Stimulated activated naive CD8-positive, alpha-beta T cell treated with anti-CD3 and anti-CD28 coated beads, Interleukin-15, Interleukin-2, amounts not matched to agents 100 ng/mL and 50 ng/mL, for 24 hours (primary cell): Measurements from ENCODE around the gene CUTA.

Experiments
- H3K27ac Mint-ChIP-seq: one replicate; pipeline ENCODE4 v1.8.0; 2021; ENCODE audit warnings: mild to moderate bottlenecking, mixed read lengths
- H3K27me3 Mint-ChIP-seq: one replicate; pipeline ENCODE4 v1.8.0; 2021; ENCODE audit warnings: mixed read lengths
- H3K36me3 Mint-ChIP-seq: one replicate; pipeline ENCODE4 v1.8.0; 2021; ENCODE audit warnings: low read depth, mixed read lengths
- H3K4me1 Mint-ChIP-seq: one replicate; pipeline ENCODE4 v1.8.0; 2021; ENCODE audit warnings: low read depth, mixed read lengths
- H3K4me3 Mint-ChIP-seq: one replicate; pipeline ENCODE4 v1.8.0; 2021; ENCODE audit warnings: mild to moderate bottlenecking, mixed read lengths
- H3K9me3 Mint-ChIP-seq: one replicate; pipeline ENCODE4 v1.8.0; 2021; ENCODE audit warnings: mixed read lengths

Gene CUTA

DNA sequence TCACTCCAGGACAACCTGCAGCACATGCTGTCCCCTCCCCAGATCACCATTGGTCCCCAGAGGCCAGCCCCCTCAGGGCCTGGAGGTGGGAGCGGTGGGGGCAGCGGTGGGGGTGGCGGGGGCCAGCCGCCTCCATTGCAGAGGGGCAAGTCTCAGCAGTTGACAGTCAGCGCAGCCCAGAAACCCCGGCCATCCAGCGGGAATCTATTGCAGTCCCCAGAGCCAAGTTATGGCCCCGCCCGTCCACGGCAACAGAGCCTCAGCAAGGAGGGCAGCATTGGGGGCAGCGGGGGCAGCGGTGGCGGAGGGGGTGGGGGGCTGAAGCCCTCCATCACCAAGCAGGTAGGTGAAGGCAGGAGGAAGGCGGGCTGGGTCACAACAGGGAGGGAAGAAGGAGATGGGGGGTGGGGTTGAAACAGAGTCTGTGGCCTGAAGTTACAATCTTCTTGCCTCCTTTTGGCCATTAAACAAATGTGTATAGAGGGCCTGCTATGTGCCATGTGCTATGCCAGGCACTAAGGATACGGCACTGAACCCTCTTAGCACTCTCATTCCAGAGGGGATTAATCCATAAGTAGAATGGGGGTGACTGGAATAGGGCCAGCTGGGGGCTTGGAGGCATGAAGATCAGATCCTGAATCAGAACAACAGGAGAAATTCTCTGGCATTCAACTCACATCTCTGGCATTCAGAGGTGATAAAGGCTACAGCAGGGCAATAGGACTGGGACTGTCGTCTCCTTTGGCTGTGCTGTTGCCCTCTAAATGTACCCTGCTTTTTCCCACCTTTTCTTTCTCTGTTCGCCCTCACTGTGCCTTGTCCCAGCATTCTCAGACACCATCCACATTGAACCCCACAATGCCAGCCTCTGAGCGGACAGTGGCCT, 26.0 kb upstream of the CUTA start:
- Mint-ChIP-seq H3K27me3 (no peaks in the 10 kb centered on the region), H3K9me3 (no peaks in the 10 kb centered on the region), H3K36me3 (peaks cover 33% of the 10 kb centered on the region), H3K4me3 (no peak overlapping the region), H3K4me1 (peaks cover 3% of the 10 kb centered on the region), H3K27ac (peak overlapping the region; percentile 12)

GRCh38 chr6:33443025-33443424, 25.1 kb upstream of the CUTA start:
- Mint-ChIP-seq H3K9me3 (no peaks in the 10 kb centered on the region), H3K36me3 (peaks cover 31% of the 10 kb centered on the region), H3K27ac (no peak overlapping the region), H3K4me1 (peaks cover 3% of the 10 kb centered on the region), H3K4me3 (no peak overlapping the region), H3K27me3 (no peaks in the 10 kb centered on the region)

GRCh38 chr6:33442283-33442682, 24.4 kb upstream of the CUTA start:
- Mint-ChIP-seq H3K4me3 (no peak overlapping the region), H3K27ac (no peak overlapping the region), H3K36me3 (peaks cover 31% of the 10 kb centered on the region), H3K4me1 (peaks cover 3% of the 10 kb centered on the region), H3K27me3 (no peaks in the 10 kb centered on the region), H3K9me3 (no peaks in the 10 kb centered on the region)

DNA sequence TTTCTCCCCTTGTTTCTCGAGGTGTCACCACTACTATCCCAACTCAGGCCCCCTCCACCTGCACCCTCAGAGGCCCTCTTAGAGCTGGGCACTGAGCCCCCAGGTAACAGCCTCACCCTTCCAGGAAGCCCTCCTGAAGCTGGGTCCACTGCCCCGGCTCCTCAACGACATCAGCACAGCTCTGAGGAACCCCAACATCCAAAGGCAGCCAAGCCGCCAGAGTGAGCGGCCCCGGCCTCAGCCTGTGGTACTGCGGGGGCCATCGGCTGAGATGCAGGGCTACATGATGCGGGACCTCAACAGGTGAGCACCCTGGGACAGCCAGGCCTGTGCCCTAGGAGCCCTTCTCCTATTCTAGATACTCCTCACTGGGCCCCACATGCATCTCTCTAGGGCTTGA, 23.6 kb upstream of the CUTA start:
- H3K36me3 Mint-ChIP-seq = peaks cover 34% of the 10 kb centered on the region
- no peaks in the 10 kb centered on the region for H3K9me3 Mint-ChIP-seq
- no peak overlapping the region for H3K4me3 Mint-ChIP-seq
- no peak overlapping the region for H3K27ac Mint-ChIP-seq
- H3K27me3 Mint-ChIP-seq = no peaks in the 10 kb centered on the region
- peaks cover 3% of the 10 kb centered on the region for H3K4me1 Mint-ChIP-seq

GRCh38 chr6:33440649-33441309, 22.9 kb upstream of the CUTA start:
- H3K9me3 Mint-ChIP-seq = no peaks in the 10 kb centered on the region
- H3K27me3 Mint-ChIP-seq = no peaks in the 10 kb centered on the region
- peaks cover 3% of the 10 kb centered on the region for H3K4me1 Mint-ChIP-seq
- H3K36me3 Mint-ChIP-seq = peaks cover 34% of the 10 kb centered on the region
- H3K4me3 Mint-ChIP-seq = no peak overlapping the region
- H3K27ac Mint-ChIP-seq = no peak overlapping the region

GRCh38 chr6:33439956-33440648, 22.2 kb upstream of the CUTA start:
- H3K4me1 Mint-ChIP-seq = peaks cover 3% of the 10 kb centered on the region
- no peaks in the 10 kb centered on the region for H3K27me3 Mint-ChIP-seq
- no peaks in the 10 kb centered on the region for H3K9me3 Mint-ChIP-seq
- no peak overlapping the region for H3K4me3 Mint-ChIP-seq
- peaks cover 38% of the 10 kb centered on the region for H3K36me3 Mint-ChIP-seq
- peak overlapping the region; percentile 22 for H3K27ac Mint-ChIP-seq

GRCh38 chr6:33438978-33439594, 21.2 kb upstream of the CUTA start:
- H3K27me3 Mint-ChIP-seq = no peaks in the 10 kb centered on the region
- no peaks in the 10 kb centered on the region for H3K9me3 Mint-ChIP-seq
- H3K36me3 Mint-ChIP-seq = peaks cover 31% of the 10 kb centered on the region
- no peak overlapping the region for H3K27ac Mint-ChIP-seq
- peaks cover 5% of the 10 kb centered on the region for H3K4me1 Mint-ChIP-seq
- no peak overlapping the region for H3K4me3 Mint-ChIP-seq

DNA sequence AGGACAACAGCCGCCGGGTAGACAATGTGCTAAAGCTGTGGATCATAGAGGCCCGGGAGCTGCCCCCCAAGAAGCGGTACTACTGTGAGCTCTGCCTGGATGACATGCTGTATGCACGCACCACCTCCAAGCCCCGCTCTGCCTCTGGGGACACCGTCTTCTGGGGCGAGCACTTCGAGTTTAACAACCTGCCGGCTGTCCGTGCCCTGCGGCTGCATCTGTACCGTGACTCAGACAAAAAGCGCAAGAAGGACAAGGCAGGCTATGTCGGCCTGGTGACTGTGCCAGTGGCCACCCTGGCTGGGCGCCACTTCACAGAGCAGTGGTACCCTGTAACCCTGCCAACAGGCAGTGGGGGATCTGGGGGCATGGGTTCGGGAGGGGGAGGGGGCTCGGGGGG, 19.8 kb upstream of the CUTA start:
- Mint-ChIP-seq H3K36me3 (peaks cover 40% of the 10 kb centered on the region), H3K27me3 (no peaks in the 10 kb centered on the region), H3K4me1 (peaks cover 15% of the 10 kb centered on the region), H3K27ac (no peak overlapping the region), H3K4me3 (no peak overlapping the region), H3K9me3 (no peaks in the 10 kb centered on the region)

DNA sequence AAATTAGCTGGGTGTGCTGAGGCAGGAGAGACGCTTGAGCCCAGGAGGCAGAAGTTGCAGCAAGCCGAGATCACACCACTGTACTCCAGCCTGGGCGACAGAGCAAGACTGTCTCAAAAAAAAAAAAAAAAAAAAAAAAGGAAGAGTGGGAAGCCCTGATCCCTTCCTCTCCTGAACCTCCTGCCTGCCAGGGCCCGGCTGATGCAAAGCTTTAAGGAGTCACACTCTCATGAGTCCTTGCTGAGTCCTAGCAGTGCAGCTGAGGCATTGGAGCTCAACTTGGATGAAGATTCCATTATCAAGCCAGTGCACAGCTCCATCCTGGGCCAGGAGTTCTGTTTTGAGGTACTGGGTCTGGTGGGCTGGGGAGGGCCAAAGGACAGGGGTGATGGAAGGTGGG, 17.1 kb upstream of the CUTA start:
- H3K9me3 Mint-ChIP-seq = no peaks in the 10 kb centered on the region
- H3K27ac Mint-ChIP-seq = no peak overlapping the region
- H3K36me3 Mint-ChIP-seq = peaks cover 42% of the 10 kb centered on the region
- H3K4me1 Mint-ChIP-seq = peaks cover 39% of the 10 kb centered on the region
- H3K27me3 Mint-ChIP-seq = no peaks in the 10 kb centered on the region
- no peak overlapping the region for H3K4me3 Mint-ChIP-seq

DNA sequence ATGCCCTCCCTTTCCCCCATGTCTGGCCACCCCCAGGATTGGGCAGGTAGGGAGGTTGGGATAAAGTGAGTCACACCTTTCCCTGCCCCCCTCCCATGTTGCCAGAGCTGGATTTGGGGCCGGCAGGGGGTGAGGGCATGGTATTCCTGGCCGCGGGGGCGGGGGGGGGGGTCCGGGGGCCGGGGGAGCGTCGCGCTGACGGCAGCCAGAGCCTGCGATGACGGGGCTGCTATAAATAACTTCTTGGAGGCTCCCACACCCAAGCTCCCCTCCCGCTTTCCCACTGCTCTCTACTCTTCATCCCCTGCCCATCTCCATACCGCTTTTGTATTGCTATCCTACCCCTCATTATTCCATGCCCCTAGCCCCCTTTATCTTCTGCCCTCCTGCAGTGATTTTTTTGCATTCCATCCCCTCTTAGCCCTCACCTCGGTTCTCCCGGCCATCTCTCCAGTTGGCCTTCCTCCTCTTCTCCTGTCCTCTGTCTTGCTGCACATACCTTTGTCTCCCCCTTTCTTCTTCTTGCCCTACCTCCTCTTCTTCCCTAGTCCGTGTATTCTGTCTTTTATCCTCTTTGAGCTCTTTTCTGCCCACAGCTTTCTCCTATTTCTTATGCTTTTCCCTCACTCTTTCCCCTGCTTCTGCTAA, 15.8 kb upstream of the CUTA start:
- peak overlapping the region; percentile 42 for H3K27ac Mint-ChIP-seq
- no peaks in the 10 kb centered on the region for H3K9me3 Mint-ChIP-seq
- H3K36me3 Mint-ChIP-seq = peaks cover 37% of the 10 kb centered on the region
- no peak overlapping the region for H3K4me3 Mint-ChIP-seq
- peaks cover 49% of the 10 kb centered on the region for H3K4me1 Mint-ChIP-seq
- H3K27me3 Mint-ChIP-seq = no peaks in the 10 kb centered on the region

DNA sequence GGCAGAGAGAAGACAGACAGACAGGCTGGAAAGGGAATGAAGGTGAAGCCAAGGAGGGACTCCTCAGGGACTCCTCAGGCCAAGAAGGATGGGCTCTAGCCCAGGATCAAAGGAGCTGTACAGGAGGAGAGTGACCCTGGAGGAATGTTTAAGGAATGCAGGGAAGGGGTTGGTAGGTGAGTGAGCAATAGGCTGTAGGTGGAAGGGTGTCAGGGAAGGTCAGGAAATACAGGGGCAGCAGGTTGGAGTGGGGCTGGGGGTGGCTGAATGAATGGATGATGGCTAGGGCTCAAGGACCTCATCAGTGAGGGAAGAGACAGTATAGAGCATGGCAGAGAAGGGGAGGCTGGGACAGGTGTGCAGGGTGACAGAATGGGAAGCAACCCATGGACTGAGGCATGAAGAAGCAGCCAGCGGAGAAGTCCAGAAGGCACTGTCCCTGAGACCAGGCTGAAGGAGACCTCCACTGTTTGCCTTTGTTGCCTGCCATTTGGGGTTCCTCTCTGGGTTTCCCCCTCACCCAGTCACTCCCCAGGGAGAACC, 15.2 kb upstream of the CUTA start:
- peaks cover 54% of the 10 kb centered on the region for H3K4me1 Mint-ChIP-seq
- H3K36me3 Mint-ChIP-seq = peaks cover 37% of the 10 kb centered on the region
- no peaks in the 10 kb centered on the region for H3K9me3 Mint-ChIP-seq
- H3K27me3 Mint-ChIP-seq = no peaks in the 10 kb centered on the region
- H3K4me3 Mint-ChIP-seq = peak overlapping the region; percentile 94
- peak overlapping the region; percentile 21 for H3K27ac Mint-ChIP-seq

GRCh38 chr6:33432546-33432945, 14.6 kb upstream of the CUTA start:
- H3K36me3 Mint-ChIP-seq = peaks cover 36% of the 10 kb centered on the region

GRCh38 chr6:33431880-33432541, 14.1 kb upstream of the CUTA start:
- peaks cover 60% of the 10 kb centered on the region for H3K4me1 Mint-ChIP-seq
- peak overlapping the region; percentile 94 for H3K4me3 Mint-ChIP-seq
- no peaks in the 10 kb centered on the region for H3K9me3 Mint-ChIP-seq
- no peaks in the 10 kb centered on the region for H3K27me3 Mint-ChIP-seq
- peak overlapping the region; percentile 80 for H3K27ac Mint-ChIP-seq
- peaks cover 31% of the 10 kb centered on the region for H3K36me3 Mint-ChIP-seq

More at GRCh38 chr6:33432546-33432945, 14.6 kb upstream of the CUTA start:
- H3K27ac Mint-ChIP-seq = peak overlapping the region; percentile 69
- H3K27me3 Mint-ChIP-seq = no peaks in the 10 kb centered on the region
- peaks cover 54% of the 10 kb centered on the region for H3K4me1 Mint-ChIP-seq
- H3K9me3 Mint-ChIP-seq = no peaks in the 10 kb centered on the region
- peak overlapping the region; percentile 94 for H3K4me3 Mint-ChIP-seq
